ENCODE data around the gene TOMM40.

- no peak for TF ChIP-seq CTCF (IDR thresholded peaks at IDR 0.05)
- TF ChIP-seq POLR2A (IDR thresholded peaks at IDR 0.05): no peak
Observed at GRCh38 chr19:44863990-44864389, 27.1 kb upstream of the TOMM40 start.
